ENCODE results near the gene GRK5.

Gene GRK5

GRCh38 chr10:119279441-119279840, 72.1 kb downstream of the GRK5 start:
- no peak for DNase-seq

GRCh38 chr10:119281581-119282071, 74.3 kb downstream of the GRK5 start:
- no peak for DNase-seq

- DNase-seq: no peak
These were observed 75.1 kb downstream of the GRK5 start for GRCh38 chr10:119282446-119282845.

- no peak for DNase-seq
These were observed 76.0 kb downstream of the GRK5 start for GRCh38 chr10:119283387-119283786.

GRCh38 chr10:119283818-119284217, 76.4 kb downstream of the GRK5 start:
- DNase-seq: no peak

GRCh38 chr10:119284679-119285096, 77.3 kb downstream of the GRK5 start:
- DNase-seq: no peak

GRCh38 chr10:119285495-119286267, 78.3 kb downstream of the GRK5 start:
- DNase-seq: no peak

- no peak for DNase-seq
These were observed 79.1 kb downstream of the GRK5 start for GRCh38 chr10:119286516-119286915.

GRCh38 chr10:119286983-119287633, 79.7 kb downstream of the GRK5 start:
- no peak for DNase-seq

- no peak for DNase-seq
These were observed 81.2 kb downstream of the GRK5 start for GRCh38 chr10:119288574-119289001.

GRCh38 chr10:119289227-119289920, 82.0 kb downstream of the GRK5 start:
- no peak for DNase-seq

GRCh38 chr10:119290301-119291048, 83.1 kb downstream of the GRK5 start:
- DNase-seq: no peak

GRCh38 chr10:119291223-119291900, 84.0 kb downstream of the GRK5 start:
- no peak for DNase-seq

GRCh38 chr10:119292968-119293760, 85.8 kb downstream of the GRK5 start:
- DNase-seq: no peak

- no peak for DNase-seq
These were observed 89.3 kb downstream of the GRK5 start for GRCh38 chr10:119296703-119297102.

- no peak for DNase-seq
These were observed 90.0 kb downstream of the GRK5 start for GRCh38 chr10:119297207-119297968.

- DNase-seq: no peak
These were observed 91.4 kb downstream of the GRK5 start for GRCh38 chr10:119298810-119299209.

GRCh38 chr10:119299531-119299930, 92.2 kb downstream of the GRK5 start:
- DNase-seq: no peak

GRCh38 chr10:119301397-119301796, 94.0 kb downstream of the GRK5 start:
- no peak for DNase-seq

- DNase-seq: no peak
These were observed 94.8 kb downstream of the GRK5 start for GRCh38 chr10:119302172-119302571.
